Spleen (tissue), 7 donors: Measurements from ENCODE around the gene SIM1.

ENCODE experiments used
- POLR2A ChIP-seq, 3 donors: fragments of 450-650 bp; IDR thresholded peaks; one replicate each; pipeline ENCODE4 v1.5.1; 2017; ENCODE audit warnings: antibody characterized with exemption in 3 of 3, mild to moderate bottlenecking in 1 of 3
- POLR2AphosphoS5 ChIP-seq, 3 donors: sonication (generic); formaldehyde crosslinking; IDR thresholded peaks; one replicate each; pipeline ENCODE4 v1.5.1; 2017; ENCODE audit warnings: antibody characterized with exemption in 3 of 3
- TF ChIP-seq, protein P1 (sequence below), 11 experiments: fragments of 200-600 bp in 7 of 11; fragments of 450-650 bp in 4 of 11; sonication (generic) in 4 of 11; IDR thresholded peaks in 8 of 11; conservative IDR thresholded peaks in 3 of 11; 1 replicate in 7 of 11; 2 replicates in 4 of 11; pipeline versions ENCODE4 v1.4.0 to v1.8.0; 2016 to 2021; ENCODE audit warnings: antibody characterized with exemption in 11 of 11, inconsistent platforms in 4 of 11, mild to moderate bottlenecking in 1 of 11
- donor health status: DM: no; HTN: no; CAD: no; lungs with moderate emphysema.
- donor health status: DM: no; HTN: no; CAD: no.
- donor health status: DM: no; HTN: no; CAD: no.

DNA sequence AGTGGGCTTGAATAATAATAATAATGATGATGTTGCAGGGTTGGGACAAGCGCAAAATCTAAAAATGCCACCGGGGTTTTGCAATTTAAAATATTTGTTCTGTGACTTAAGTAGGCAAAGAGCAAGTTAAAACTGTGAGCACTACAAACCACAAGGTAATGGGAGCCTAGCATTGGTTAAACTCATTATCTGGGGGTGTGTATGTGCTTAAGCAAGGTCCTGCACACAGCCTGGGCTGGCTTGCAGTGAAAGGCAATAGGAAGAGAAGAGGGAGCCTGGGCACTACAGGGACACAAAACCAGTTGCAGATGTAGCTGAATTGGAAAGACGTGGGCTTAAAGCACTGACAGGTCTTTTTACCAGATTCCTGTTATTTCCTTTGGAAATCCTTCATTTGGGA, 11.7 kb downstream of the SIM1 start:
- TF ChIP-seq, protein P1, sequence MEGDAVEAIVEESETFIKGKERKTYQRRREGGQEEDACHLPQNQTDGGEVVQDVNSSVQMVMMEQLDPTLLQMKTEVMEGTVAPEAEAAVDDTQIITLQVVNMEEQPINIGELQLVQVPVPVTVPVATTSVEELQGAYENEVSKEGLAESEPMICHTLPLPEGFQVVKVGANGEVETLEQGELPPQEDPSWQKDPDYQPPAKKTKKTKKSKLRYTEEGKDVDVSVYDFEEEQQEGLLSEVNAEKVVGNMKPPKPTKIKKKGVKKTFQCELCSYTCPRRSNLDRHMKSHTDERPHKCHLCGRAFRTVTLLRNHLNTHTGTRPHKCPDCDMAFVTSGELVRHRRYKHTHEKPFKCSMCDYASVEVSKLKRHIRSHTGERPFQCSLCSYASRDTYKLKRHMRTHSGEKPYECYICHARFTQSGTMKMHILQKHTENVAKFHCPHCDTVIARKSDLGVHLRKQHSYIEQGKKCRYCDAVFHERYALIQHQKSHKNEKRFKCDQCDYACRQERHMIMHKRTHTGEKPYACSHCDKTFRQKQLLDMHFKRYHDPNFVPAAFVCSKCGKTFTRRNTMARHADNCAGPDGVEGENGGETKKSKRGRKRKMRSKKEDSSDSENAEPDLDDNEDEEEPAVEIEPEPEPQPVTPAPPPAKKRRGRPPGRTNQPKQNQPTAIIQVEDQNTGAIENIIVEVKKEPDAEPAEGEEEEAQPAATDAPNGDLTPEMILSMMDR (IDR thresholded peaks at IDR 0.05 in 8 of 11, conservative IDR thresholded peaks at IDR 0.05 in 3 of 11), result no peak
- TF ChIP-seq POLR2A (IDR thresholded peaks at IDR 0.05), result no peak
- TF ChIP-seq POLR2AphosphoS5 (IDR thresholded peaks at IDR 0.05), result no peak
